Mesenchymal stem cell (in vitro differentiated cells and primary cell): Measurements from ENCODE around the gene GANC.

Source experiments
- DNase-seq: peaks from one replicate; pipeline ENCODE4 v3.0.0-alpha.2; 2013
- H2AFZ ChIP-seq: one replicate; pipeline ENCODE4 v1.6.1; 2013; ENCODE audit warnings: low read depth, mild to moderate bottlenecking, control low read depth, inconsistent platforms, low read length, moderate library complexity
- H2AK5ac ChIP-seq: 2 replicates; pipeline ENCODE4 v1.6.1; 2013; ENCODE audit warnings: low read length, moderate library complexity, mild to moderate bottlenecking, inconsistent platforms; ENCODE audit not compliant: severe bottlenecking
- H2BK120ac ChIP-seq: one replicate; pipeline ENCODE4 v1.6.1; 2013; ENCODE audit warnings: low read depth, mild to moderate bottlenecking, inconsistent platforms, low read length, moderate library complexity
- H2BK12ac ChIP-seq, 2 experiments: one replicate each; pipeline ENCODE4 v1.6.1; 2013; ENCODE audit warnings: inconsistent platforms in 2 of 2, low read length in 2 of 2, mild to moderate bottlenecking in 2 of 2, moderate library complexity in 2 of 2, control low read depth in 1 of 2
- H2BK15ac ChIP-seq: one replicate; pipeline ENCODE4 v1.6.1; 2013; ENCODE audit warnings: mild to moderate bottlenecking, low read depth, inconsistent platforms; ENCODE audit not compliant: poor library complexity, severe bottlenecking
- H2BK5ac ChIP-seq: 2 replicates; pipeline ENCODE4 v1.6.1; 2013; ENCODE audit warnings: low read depth, mild to moderate bottlenecking, low read length, control low read depth, inconsistent platforms; ENCODE audit not compliant: poor library complexity, severe bottlenecking
- H3K14ac ChIP-seq, 2 experiments: one replicate each; pipeline ENCODE4 v1.6.1; 2013; ENCODE audit warnings: inconsistent platforms in 2 of 2, low read length in 2 of 2, control low read depth in 1 of 2, mild to moderate bottlenecking in 1 of 2, moderate library complexity in 1 of 2
- H3K18ac ChIP-seq, 2 experiments: one replicate each; pipeline ENCODE4 v1.6.1; 2013; ENCODE audit warnings: inconsistent platforms in 2 of 2, low read length in 2 of 2, control low read depth in 1 of 2, low read depth in 1 of 2, mild to moderate bottlenecking in 1 of 2
- H3K23ac ChIP-seq, 2 experiments: one replicate each; pipeline ENCODE4 v1.6.1; 2013; ENCODE audit warnings: inconsistent platforms in 2 of 2, low read length in 2 of 2, mild to moderate bottlenecking in 2 of 2, moderate library complexity in 2 of 2, control low read depth in 1 of 2
- H3K27ac ChIP-seq: 2 replicates; pipeline ENCODE4 v1.5.1; 2013; ENCODE audit warnings: mild to moderate bottlenecking, moderate library complexity, low read length, control low read depth, inconsistent platforms; ENCODE audit not compliant: poor library complexity, severe bottlenecking
- H3K27me3 ChIP-seq, 2 experiments: 2 replicates each; pipeline versions ENCODE4 v1.6.1 to v1.7.0; 2013; ENCODE audit warnings: low read length in 2 of 2, mild to moderate bottlenecking in 2 of 2, moderate library complexity in 2 of 2, control low read depth in 1 of 2, inconsistent platforms in 1 of 2; ENCODE audit not compliant: control insufficient read depth in 1 of 2, insufficient read depth in 1 of 2
- H3K36me3 ChIP-seq, 2 experiments: 2 replicates each; pipeline versions ENCODE4 v1.6.1 to v1.7.0; 2013; ENCODE audit warnings: low read length in 2 of 2, control low read depth in 1 of 2, inconsistent platforms in 1 of 2, low read depth in 1 of 2, mild to moderate bottlenecking in 1 of 2; ENCODE audit not compliant: insufficient read depth in 2 of 2, control insufficient read depth in 1 of 2
- H3K4ac ChIP-seq, 2 experiments: one replicate each; pipeline ENCODE4 v1.6.1; 2013; ENCODE audit warnings: inconsistent platforms in 2 of 2, low read length in 2 of 2, mild to moderate bottlenecking in 2 of 2, moderate library complexity in 2 of 2, control low read depth in 1 of 2, low read depth in 1 of 2
- H3K4me1 ChIP-seq: 2 replicates; pipeline ENCODE4 v1.6.1; 2013; ENCODE audit warnings: low read depth, low read length, control low read depth; ENCODE audit not compliant: control insufficient read depth, insufficient read depth
- H3K4me2 ChIP-seq: 2 replicates; pipeline ENCODE4 v1.6.1; 2013; ENCODE audit warnings: low read length, mild to moderate bottlenecking, inconsistent platforms; ENCODE audit not compliant: poor library complexity, severe bottlenecking
- H3K4me3 ChIP-seq, 2 experiments: 2 replicates each; pipeline versions ENCODE4 v1.5.1 to v1.7.0; 2013; ENCODE audit warnings: low read length in 2 of 2, mild to moderate bottlenecking in 2 of 2, control low read depth in 1 of 2, low read depth in 1 of 2; ENCODE audit not compliant: insufficient read depth in 1 of 2
- H3K79me1 ChIP-seq: replicated peaks from 2 replicates; pipeline ENCODE4 v1.6.1; 2013; ENCODE audit warnings: mild to moderate bottlenecking, control low read depth, low read length, inconsistent platforms; ENCODE audit not compliant: poor library complexity, severe bottlenecking
- H3K9ac ChIP-seq: 2 replicates; pipeline ENCODE4 v1.7.0; 2013; ENCODE audit warnings: mild to moderate bottlenecking, low read length, moderate library complexity
- H3K9me3 ChIP-seq: 2 replicates; pipeline ENCODE4 v1.7.0; 2013; ENCODE audit warnings: mild to moderate bottlenecking, low read length; ENCODE audit not compliant: control insufficient read depth
- H4K8ac ChIP-seq: one replicate; pipeline ENCODE4 v1.6.1; 2013; ENCODE audit warnings: inconsistent platforms, mild to moderate bottlenecking, low read length, moderate library complexity
- H4K91ac ChIP-seq: one replicate; pipeline ENCODE4 v1.6.1; 2013; ENCODE audit warnings: mild to moderate bottlenecking, low read length, inconsistent platforms
- WGBS: methylation state at CpG from one replicate; pipeline ENCODE4 v1.1.7; 2013; ENCODE audit warnings: mixed read lengths; 5-methylcytosine and 5-hydroxymethylcytosine counted together

Gene GANC

DNA sequence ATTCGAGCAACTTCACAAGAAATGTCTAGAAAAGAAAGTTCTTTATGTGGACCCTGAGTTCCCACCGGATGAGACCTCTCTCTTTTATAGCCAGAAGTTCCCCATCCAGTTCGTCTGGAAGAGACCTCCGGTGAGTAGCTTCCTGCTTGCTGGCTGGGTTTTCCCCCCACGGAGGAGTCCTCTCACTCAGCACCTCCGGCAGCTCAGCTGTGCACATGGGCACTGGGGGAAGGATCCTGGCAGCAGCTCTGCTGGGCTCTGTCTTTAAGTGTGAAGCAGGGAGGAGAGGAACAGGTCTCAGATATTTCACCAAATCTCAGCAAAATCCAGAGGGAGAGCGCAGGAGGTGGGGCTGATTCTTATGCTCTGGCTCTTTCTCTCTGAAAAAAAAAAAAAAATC lies 87.0 kb downstream of the GANC start:
- H2BK5ac ChIP-seq = no peak overlapping the region
- H3K9ac ChIP-seq = no peak overlapping the region
- H3K27me3 ChIP-seq = no peaks in the 10 kb centered on the region
- H3K9me3 ChIP-seq = no peaks in the 10 kb centered on the region
- no peak overlapping the region for H3K23ac ChIP-seq
- no peak for DNase-seq
- H3K79me1 ChIP-seq = no peaks in the 10 kb centered on the region
- no peak overlapping the region for H4K8ac ChIP-seq
- H3K4me1 ChIP-seq = no peaks in the 10 kb centered on the region
- no peak overlapping the region for H2BK15ac ChIP-seq
- peaks cover 0 to 44% of the 10 kb centered on the region in 2 experiments for H3K36me3 ChIP-seq
- H2AFZ ChIP-seq = no peak overlapping the region
- H3K4ac ChIP-seq = no peak overlapping the region
- no peak overlapping the region for H2AK5ac ChIP-seq
- H3K18ac ChIP-seq = no peak overlapping the region
- no peak overlapping the region for H3K4me2 ChIP-seq
- WGBS = 86% methylated on average over 4 of the region's 7 CpGs
- H3K27ac ChIP-seq = no peak overlapping the region
- no peak overlapping the region for H4K91ac ChIP-seq
- H2BK120ac ChIP-seq = no peak overlapping the region
- no peak overlapping the region for H3K14ac ChIP-seq
- no peak overlapping the region for H2BK12ac ChIP-seq
- no peak overlapping the region for H3K4me3 ChIP-seq

- no peak overlapping the region for H4K91ac ChIP-seq
- 98% methylated on average over 5 of the region's 5 CpGs for WGBS
- DNase-seq = no peak
Measured at GRCh38 chr15:42360535-42361112, 87.6 kb downstream of the GANC start.

DNA sequence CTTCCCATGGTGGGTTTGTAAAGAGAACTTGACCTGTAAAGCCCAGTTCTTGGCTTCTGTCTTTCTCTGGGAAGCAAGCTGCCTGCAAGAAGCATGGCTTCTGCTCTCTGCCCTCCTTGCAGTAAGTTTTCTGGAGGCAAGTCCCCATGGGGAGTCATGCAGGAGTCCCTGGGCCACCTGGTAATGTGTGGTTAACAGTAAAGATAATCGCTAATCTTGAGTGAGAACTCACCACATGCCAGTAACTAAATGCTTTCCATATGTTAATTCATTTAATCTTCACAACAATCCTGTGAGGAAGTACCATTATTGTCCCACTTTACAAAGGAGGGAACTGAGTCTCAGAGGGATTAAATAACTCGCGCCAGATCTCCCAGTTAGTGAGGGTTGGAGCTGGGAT lies 90.5 kb downstream of the GANC start:
- H2BK5ac ChIP-seq = no peak overlapping the region
- DNase-seq = no peak
- WGBS = 11% methylated on average over 1 of the region's 3 CpGs

More at GRCh38 chr15:42360535-42361112, 87.6 kb downstream of the GANC start:
- Histone ChIP-seq H3K18ac (no peak overlapping the region), H3K4me1 (no peaks in the 10 kb centered on the region), H3K36me3 (peaks cover 0 to 39% of the 10 kb centered on the region in 2 experiments), H2AFZ (no peak overlapping the region), H2AK5ac (no peak overlapping the region), H3K9ac (no peak overlapping the region), H3K4ac (no peak overlapping the region), H3K79me1 (no peaks in the 10 kb centered on the region), H3K14ac (no peak overlapping the region), H3K4me3 (no peak overlapping the region), H2BK12ac (no peak overlapping the region), H3K23ac (no peak overlapping the region), H3K27ac (no peak overlapping the region), H2BK5ac (no peak overlapping the region), H3K9me3 (no peaks in the 10 kb centered on the region), H2BK120ac (no peak overlapping the region), H4K8ac (no peak overlapping the region), H2BK15ac (no peak overlapping the region), H3K4me2 (no peak overlapping the region), H3K27me3 (no peaks in the 10 kb centered on the region)

GRCh38 chr15:42363942-42364341 lies 90.9 kb downstream of the GANC start:
- Histone ChIP-seq H3K9me3 (no peaks in the 10 kb centered on the region), H3K23ac (no peak overlapping the region), H3K79me1 (no peaks in the 10 kb centered on the region), H3K27me3 (no peaks in the 10 kb centered on the region), H2BK5ac (no peak overlapping the region), H3K14ac (no peak overlapping the region), H2AK5ac (no peak overlapping the region), H2BK12ac (no peak overlapping the region), H3K4me2 (no peak overlapping the region), H2AFZ (no peak overlapping the region), H2BK15ac (no peak overlapping the region), H3K4me1 (no peaks in the 10 kb centered on the region), H3K18ac (no peak overlapping the region), H3K36me3 (peaks cover 0 to 14% of the 10 kb centered on the region in 2 experiments), H3K4ac (no peak overlapping the region), H3K27ac (no peak overlapping the region), H3K4me3 (no peak overlapping the region), H2BK120ac (no peak overlapping the region), H4K91ac (no peak overlapping the region), H3K9ac (no peak overlapping the region), H4K8ac (no peak overlapping the region)
- DNase-seq = no peak

More for the DNA sequence above, 90.5 kb downstream of the GANC start:
- Histone ChIP-seq H3K4me2 (no peak overlapping the region), H3K4me1 (no peaks in the 10 kb centered on the region), H3K18ac (no peak overlapping the region), H3K27me3 (no peaks in the 10 kb centered on the region), H2AK5ac (no peak overlapping the region), H2BK12ac (no peak overlapping the region), H3K23ac (no peak overlapping the region), H3K27ac (no peak overlapping the region), H4K8ac (no peak overlapping the region), H3K14ac (no peak overlapping the region), H4K91ac (no peak overlapping the region), H3K9me3 (no peaks in the 10 kb centered on the region), H3K4me3 (no peak overlapping the region), H2BK120ac (no peak overlapping the region), H3K9ac (no peak overlapping the region), H2AFZ (no peak overlapping the region), H3K79me1 (no peaks in the 10 kb centered on the region), H3K36me3 (peaks cover 0 to 14% of the 10 kb centered on the region in 2 experiments), H2BK15ac (no peak overlapping the region), H3K4ac (no peak overlapping the region)
